Measurements from ENCODE around the gene CRYGC. TPM values are rescaled to one million over a fixed set of nuclear protein-coding genes. Genes with fewer than 3 reads are reported as not detected.
"Not testable (repeated sequence)": the region's sequence is repeated elsewhere in the genome, so short reads cannot be mapped to it uniquely, and the experiment has no call there.

The CRYGC gene
- total RNA-seq, 1 donor from 2014 or later = not detected

- Mint-ChIP-seq H3K27ac (no peak overlapping the region), H3K36me3 (no peaks in the 10 kb centered on the region), H3K27me3 (ENCODE audit: insufficient read depth, low read depth) (peaks cover 7% of the 10 kb centered on the region), H3K9me3 (peaks cover 2% of the 10 kb centered on the region), H3K4me3 (no peak overlapping the region), H3K4me1 (no peaks in the 10 kb centered on the region)
- H3F3A ChIP-seq (ENCODE audit: low read depth) = peaks cover 4% of the 10 kb centered on the region
- H3K79me2 ChIP-seq (ENCODE audit: low read depth) = no peaks in the 10 kb centered on the region
- H3K4me1 ChIP-seq = peaks cover 14% of the 10 kb centered on the region
- no peaks in the 10 kb centered on the region for H3K27me3 ChIP-seq
- H3K27ac ChIP-seq = no peak overlapping the region
- no peak overlapping the region for H3K4me2 ChIP-seq
- no peaks in the 10 kb centered on the region for H3K9me3 ChIP-seq (ENCODE audit: low read depth)
- H3K36me3 ChIP-seq = no peaks in the 10 kb centered on the region
- no peak overlapping the region for H3K9ac ChIP-seq
- DNase-seq (ENCODE audit: low spot score) = no peak
- no peak overlapping the region for H3K4me3 ChIP-seq
- no peak overlapping the region for H2AFZ ChIP-seq (replicated peaks)
- no peak for TF ChIP-seq EZH2phosphoT487 (IDR thresholded peaks at IDR 0.05)
- TF ChIP-seq CTCF (IDR thresholded peaks at IDR 0.05) = no peak
- TF ChIP-seq EZH2 (IDR thresholded peaks at IDR 0.05) = no peak
- H4K20me1 ChIP-seq (ENCODE audit: low read depth) = no peaks in the 10 kb centered on the region
Measured at GRCh38 chr2:208139447-208139846, 9.8 kb upstream of the CRYGC start.

DNA sequence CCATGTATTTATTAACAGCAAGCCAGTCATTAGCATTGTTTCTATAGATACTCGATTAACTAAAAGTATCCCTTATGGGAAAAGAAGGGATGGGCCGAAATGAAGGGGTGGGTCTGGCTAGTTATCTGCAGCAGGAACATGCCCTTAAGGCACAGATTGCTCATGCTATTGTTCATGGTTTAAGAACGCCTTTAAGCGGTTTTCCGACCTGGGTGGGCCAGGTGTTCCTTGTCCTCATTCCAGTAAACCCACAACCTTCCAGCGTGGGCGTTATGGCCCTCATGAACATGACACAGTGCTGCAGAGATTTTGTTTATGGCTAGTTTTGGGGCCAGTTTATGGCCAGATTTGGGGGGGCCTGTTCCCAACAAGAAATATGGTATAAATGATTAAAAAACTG lies 8.7 kb upstream of the CRYGC start:
- not testable (repeated sequence) for H3K4me2 ChIP-seq; H3K9me3 ChIP-seq (ENCODE audit: low read depth); H3K36me3 ChIP-seq; H3K4me1 Mint-ChIP-seq; H3K27me3 ChIP-seq; H3K9ac ChIP-seq; DNase-seq (ENCODE audit: low spot score); H3K4me3 ChIP-seq; H3K27ac Mint-ChIP-seq; H3K9me3 Mint-ChIP-seq; H3K36me3 Mint-ChIP-seq; H4K20me1 ChIP-seq (ENCODE audit: low read depth); H2AFZ ChIP-seq (replicated peaks); H3K4me3 Mint-ChIP-seq; H3F3A ChIP-seq (ENCODE audit: low read depth); H3K27me3 Mint-ChIP-seq (ENCODE audit: insufficient read depth, low read depth); H3K27ac ChIP-seq; H3K79me2 ChIP-seq (ENCODE audit: low read depth)
- peaks cover 14% of the 10 kb centered on the region for H3K4me1 ChIP-seq

GRCh38 chr2:208136716-208137094 lies 7.1 kb upstream of the CRYGC start:
- Histone ChIP-seq H3K4me1 (peaks cover 9% of the 10 kb centered on the region), H3K9ac (no peak overlapping the region), H2AFZ (replicated peaks) (no peak overlapping the region), H3K4me3 (no peak overlapping the region), H3K79me2 (ENCODE audit: low read depth) (no peaks in the 10 kb centered on the region), H3K27ac (no peak overlapping the region), H3K36me3 (no peaks in the 10 kb centered on the region), H3F3A (ENCODE audit: low read depth) (no peaks in the 10 kb centered on the region), H3K4me2 (no peak overlapping the region), H3K27me3 (no peaks in the 10 kb centered on the region), H3K9me3 (ENCODE audit: low read depth) (no peaks in the 10 kb centered on the region), H4K20me1 (ENCODE audit: low read depth) (no peaks in the 10 kb centered on the region)
- peaks cover 3% of the 10 kb centered on the region for H3K27me3 Mint-ChIP-seq (ENCODE audit: insufficient read depth, low read depth)
- peaks cover 2% of the 10 kb centered on the region for H3K9me3 Mint-ChIP-seq
- H3K27ac Mint-ChIP-seq = no peak overlapping the region
- H3K36me3 Mint-ChIP-seq = no peaks in the 10 kb centered on the region
- no peak overlapping the region for H3K4me3 Mint-ChIP-seq
- TF ChIP-seq EZH2phosphoT487 (IDR thresholded peaks at IDR 0.05) (no peak), EZH2 (IDR thresholded peaks at IDR 0.05) (no peak), CTCF (IDR thresholded peaks at IDR 0.05) (no peak)
- no peaks in the 10 kb centered on the region for H3K4me1 Mint-ChIP-seq
- DNase-seq (ENCODE audit: low spot score) = no peak

- H3F3A ChIP-seq (ENCODE audit: low read depth) = no peaks in the 10 kb centered on the region
- no peaks in the 10 kb centered on the region for H4K20me1 ChIP-seq (ENCODE audit: low read depth)
- H3K9me3 ChIP-seq (ENCODE audit: low read depth) = no peaks in the 10 kb centered on the region
- Mint-ChIP-seq H3K4me3 (no peak overlapping the region), H3K36me3 (no peaks in the 10 kb centered on the region), H3K9me3 (peaks cover 2% of the 10 kb centered on the region), H3K27me3 (ENCODE audit: insufficient read depth, low read depth) (peaks cover 3% of the 10 kb centered on the region), H3K4me1 (peaks cover under 1% of the 10 kb centered on the region), H3K27ac (no peak overlapping the region)
- H3K9ac ChIP-seq = no peak overlapping the region
- H3K27me3 ChIP-seq = no peaks in the 10 kb centered on the region
- peaks cover 9% of the 10 kb centered on the region for H3K4me1 ChIP-seq
- H3K36me3 ChIP-seq = no peaks in the 10 kb centered on the region
- no peak overlapping the region for H3K27ac ChIP-seq
- no peak overlapping the region for H2AFZ ChIP-seq (replicated peaks)
- H3K4me2 ChIP-seq = no peak overlapping the region
- TF ChIP-seq EZH2 (IDR thresholded peaks at IDR 0.05) (no peak), CTCF (IDR thresholded peaks at IDR 0.05) (no peak), EZH2phosphoT487 (IDR thresholded peaks at IDR 0.05) (no peak)
- DNase-seq (ENCODE audit: low spot score) = no peak
- no peaks in the 10 kb centered on the region for H3K79me2 ChIP-seq (ENCODE audit: low read depth)
- H3K4me3 ChIP-seq = no peak overlapping the region
Measured at GRCh38 chr2:208135794-208136715, 6.4 kb upstream of the CRYGC start.

Data from neural progenitor cell (in vitro differentiated cells).